CD4-positive, alpha-beta T cell treated with Interleukin-10 for 1 hour (primary cell): ENCODE measurements around the gene EDN2.

ENCODE experiments used
- DNase-seq: peaks from one replicate; pipeline ENCODE4 v3.0.0-alpha.2; 2020

Gene EDN2

GRCh38 chr1:41482001-41482765, 2.3 kb downstream of the EDN2 start:
- no peak for DNase-seq

GRCh38 chr1:41481109-41481775, 3.2 kb downstream of the EDN2 start:
- DNase-seq: no peak

- no peak for DNase-seq
These were observed 4.0 kb downstream of the EDN2 start for GRCh38 chr1:41480204-41481108.

- DNase-seq: no peak
These were observed 4.7 kb downstream of the EDN2 start for GRCh38 chr1:41479808-41480160.

GRCh38 chr1:41479000-41479807, 5.3 kb downstream of the EDN2 start:
- DNase-seq: no peak

- DNase-seq: no peak
These were observed 6.2 kb downstream of the EDN2 start for GRCh38 chr1:41478118-41478748.

- no peak for DNase-seq
These were observed 7.6 kb downstream of the EDN2 start for GRCh38 chr1:41476807-41477361.

- DNase-seq: no peak
These were observed 8.5 kb downstream of the EDN2 start for GRCh38 chr1:41475859-41476567.

GRCh38 chr1:41475346-41475745, 9.1 kb downstream of the EDN2 start:
- no peak for DNase-seq

- no peak for DNase-seq
These were observed 9.8 kb downstream of the EDN2 start for GRCh38 chr1:41474490-41475271.

- no peak for DNase-seq
These were observed 10.6 kb downstream of the EDN2 start for GRCh38 chr1:41473738-41474362.

GRCh38 chr1:41471658-41472057, 12.8 kb downstream of the EDN2 start:
- no peak for DNase-seq

GRCh38 chr1:41469706-41470105, 14.8 kb downstream of the EDN2 start:
- DNase-seq: no peak

- no peak for DNase-seq
These were observed 16.2 kb downstream of the EDN2 start for GRCh38 chr1:41468122-41468762.

GRCh38 chr1:41467673-41468072, 16.8 kb downstream of the EDN2 start:
- no peak for DNase-seq

GRCh38 chr1:41466146-41466545, 18.3 kb downstream of the EDN2 start:
- no peak for DNase-seq

GRCh38 chr1:41465741-41466140, 18.7 kb downstream of the EDN2 start:
- DNase-seq: no peak

GRCh38 chr1:41464885-41465284, 19.6 kb downstream of the EDN2 start:
- no peak for DNase-seq

- no peak for DNase-seq
These were observed 21.0 kb downstream of the EDN2 start for GRCh38 chr1:41463516-41463915.

- DNase-seq: no peak
These were observed 21.8 kb downstream of the EDN2 start for GRCh38 chr1:41462680-41463004.
